Pancreas (tissue), 10 donors: ENCODE results near the gene SHISA5. TPM values are rescaled to one million over a fixed set of nuclear protein-coding genes. Genes with fewer than 3 reads are reported as not detected.

Source experiments
- ATAC-seq, 4 donors: fragments of 200-7000 bp; cut with Tn5 transposase; one replicate each; pipeline versions ENCODE4 v1.8.0 to v1.9.1; 2020; ENCODE audit warnings: mild to moderate bottlenecking in 4 of 4, moderate library complexity in 4 of 4
- DNase-seq, 6 donors: peaks; one replicate each; pipeline ENCODE4 v3.0.0-alpha.2; 2020
- FAIRE-seq: peaks from 2 replicates; lab custom pipeline; 2012; peaks lifted over from hg19 to GRCh38; lab: Jason Lieb, UNC
- H3K27ac ChIP-seq, 4 donors: fragments of 200-600 bp; sonication (generic); 1 replicate in 3 of 4; 2 replicates in 1 of 4; pipeline versions ENCODE4 v1.5.0 to v1.8.0; 2020
- H3K27me3 ChIP-seq, 4 donors: fragments of 200-600 bp; one replicate each; pipeline ENCODE4 v1.8.0; 2021
- H3K36me3 ChIP-seq, 3 donors: fragments of 200-600 bp; sonication (generic) in 1 of 3; one replicate each; pipeline versions ENCODE4 v1.5.0 to v1.8.0; 2020 to 2021
- H3K4me1 ChIP-seq, 3 donors: fragments of 200-600 bp; one replicate each; pipeline ENCODE4 v1.8.0; 2021
- H3K4me3 ChIP-seq, 4 donors: fragments of 200-600 bp; sonication (generic) in 2 of 4; one replicate each; pipeline versions ENCODE4 v1.5.0 to v1.8.0; 2020 to 2021
- H3K9me3 ChIP-seq, 4 donors: fragments of 200-600 bp; one replicate each; pipeline ENCODE4 v1.8.0; 2021
- WGBS, 2 donors: extraction: QIAGEN DNeasy Blood & Tissue Kit; methylation state at CpG; one replicate each; pipeline ENCODE4 v1.1.7; 2013; 5-methylcytosine and 5-hydroxymethylcytosine counted together
- intact Hi-C, 3 donors: fragments of 100-400 bp; cut with DNase I; formaldehyde crosslinking; loops; one replicate each; pipeline versions ENCODE4 v1.11.1 to v1.14.2; 2022
- polyA plus RNA-seq, 2 donors: library from polyadenylated mRNA; stranded (reverse); fragments of 200-250 nt; gene quantifications; one replicate each; pipeline ENCODE4 v1.2.3, GENCODE V29; 2013
- total RNA-seq, 6 donors: library from RNA; stranded (reverse); fragmentation: NEBNext Ultra II Directional in 4 of 6; extraction: Animal tissue kit (Norgen Biotek cat#: 25700) in 4 of 6; gene quantifications; one replicate each; pipeline versions ENCODE4 v1.2.1 to v1.2.4, GENCODE V29; 2021 to 2023
- TF ChIP-seq, protein P1 (sequence below), 4 donors: fragments of 200-600 bp; sonication (generic) in 3 of 4; IDR thresholded peaks; one replicate each; pipeline versions ENCODE4 v1.5.0 to v1.8.0; 2021; ENCODE audit warnings: antibody characterized with exemption in 4 of 4
- donor health status: healthy with polysubstance abuse.
- donor health status: DM: no; HTN: no; CAD: no; lungs with moderate emphysema.
- donor health status: DM: no; HTN: no; CAD: no.
- donor health status: control.
- donor health status: control.
- donor health status: Bipolar disorder and iron deficiency.
- donor health status: DM: yes; HTN: yes; CAD: no.
- donor health status: DM: no; HTN: no; CAD: no.
- donor health status: DM: no; HTN: no; CAD: no.
- donor health status: DM: yes; HTN: yes; CAD: no.

SHISA5 gene
- total and polyA plus RNA-seq, 8 donors: 29.9 to 81.6 (median 45.3) TPM

DNA sequence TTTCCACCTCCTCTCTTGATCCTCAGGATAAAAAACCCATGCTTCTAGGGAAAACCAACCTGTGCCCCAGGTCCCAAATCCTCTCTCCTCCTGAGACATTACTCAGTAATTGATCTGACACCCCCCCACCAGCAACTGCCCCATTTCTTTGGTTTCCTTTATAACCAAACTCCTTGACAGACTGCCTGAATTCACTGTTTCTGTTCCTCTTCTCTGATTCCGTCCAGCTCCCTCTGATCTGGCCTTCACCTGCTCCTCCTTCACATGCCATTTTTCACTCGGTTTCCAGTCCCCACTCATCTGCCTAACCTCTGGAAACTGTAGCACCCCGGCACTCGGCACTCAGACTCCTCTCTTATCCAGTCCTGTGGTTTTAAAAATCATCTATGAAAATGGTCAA is 66.2 kb downstream of the SHISA5 start:
- 73 to 86% methylated on average over 4 of the region's 4 CpGs for WGBS, 2 donors
- ATAC-seq (no peak), DNase-seq (no peak), FAIRE-seq (no peak)
- H3K27ac ChIP-seq: no peak overlapping the region
- no peaks in the 10 kb centered on the region for H3K27me3 ChIP-seq
- peaks cover 8 to 13% (median 13%) of the 10 kb centered on the region in 3 donors for H3K4me1 ChIP-seq
- intact Hi-C loops: loop anchor here (2.0 to 10.0 kb wide), 4 partner anchors 36 to 166 kb away; no protein-coding TSS in a partner anchor
- TF ChIP-seq, protein P1, sequence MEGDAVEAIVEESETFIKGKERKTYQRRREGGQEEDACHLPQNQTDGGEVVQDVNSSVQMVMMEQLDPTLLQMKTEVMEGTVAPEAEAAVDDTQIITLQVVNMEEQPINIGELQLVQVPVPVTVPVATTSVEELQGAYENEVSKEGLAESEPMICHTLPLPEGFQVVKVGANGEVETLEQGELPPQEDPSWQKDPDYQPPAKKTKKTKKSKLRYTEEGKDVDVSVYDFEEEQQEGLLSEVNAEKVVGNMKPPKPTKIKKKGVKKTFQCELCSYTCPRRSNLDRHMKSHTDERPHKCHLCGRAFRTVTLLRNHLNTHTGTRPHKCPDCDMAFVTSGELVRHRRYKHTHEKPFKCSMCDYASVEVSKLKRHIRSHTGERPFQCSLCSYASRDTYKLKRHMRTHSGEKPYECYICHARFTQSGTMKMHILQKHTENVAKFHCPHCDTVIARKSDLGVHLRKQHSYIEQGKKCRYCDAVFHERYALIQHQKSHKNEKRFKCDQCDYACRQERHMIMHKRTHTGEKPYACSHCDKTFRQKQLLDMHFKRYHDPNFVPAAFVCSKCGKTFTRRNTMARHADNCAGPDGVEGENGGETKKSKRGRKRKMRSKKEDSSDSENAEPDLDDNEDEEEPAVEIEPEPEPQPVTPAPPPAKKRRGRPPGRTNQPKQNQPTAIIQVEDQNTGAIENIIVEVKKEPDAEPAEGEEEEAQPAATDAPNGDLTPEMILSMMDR (IDR thresholded peaks at IDR 0.05): no peak
- H3K9me3 ChIP-seq: no peaks in the 10 kb centered on the region
- no peak overlapping the region for H3K4me3 ChIP-seq
- H3K36me3 ChIP-seq: peaks cover 0 to 1% (median 0%) of the 10 kb centered on the region in 3 donors

DNA sequence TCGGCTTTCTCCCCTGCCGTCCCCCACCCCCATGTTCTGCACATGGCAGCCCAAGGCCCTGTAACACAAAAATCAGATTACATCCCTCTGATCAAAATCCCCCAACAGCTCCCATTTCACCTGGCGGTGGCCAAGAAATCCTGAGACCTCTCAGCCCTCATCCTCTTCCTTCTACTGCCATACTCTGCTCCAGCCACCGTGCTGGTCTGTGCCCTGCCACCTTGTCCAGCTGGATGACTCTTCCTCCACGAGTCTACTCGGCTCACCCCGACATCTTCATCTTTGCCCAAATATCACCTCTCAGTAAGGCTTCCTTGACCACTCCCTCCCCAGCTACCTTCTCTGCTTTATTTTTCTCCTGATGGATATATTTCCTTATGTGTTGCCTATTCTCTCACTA is 67.1 kb downstream of the SHISA5 start:
- H3K27ac ChIP-seq: no peak overlapping the region
- H3K4me1 ChIP-seq: peaks cover 8 to 11% (median 10%) of the 10 kb centered on the region in 3 donors
- peak in 1 of 6 donors; percentile 11 for DNase-seq
- intact Hi-C loops: loop anchor here (2.0 to 10.0 kb wide), 4 partner anchors 35 to 165 kb away; no protein-coding TSS in a partner anchor
- TF ChIP-seq, protein P1 (IDR thresholded peaks at IDR 0.05): no peak
- H3K9me3 ChIP-seq: no peaks in the 10 kb centered on the region
- H3K36me3 ChIP-seq: peaks cover 0 to 4% (median 0%) of the 10 kb centered on the region in 3 donors
- FAIRE-seq: no peak
- H3K27me3 ChIP-seq: no peaks in the 10 kb centered on the region
- 70 to 78% methylated on average over 7 of the region's 7 CpGs for WGBS, 2 donors
- no peak for ATAC-seq
- H3K4me3 ChIP-seq: no peak overlapping the region

DNA sequence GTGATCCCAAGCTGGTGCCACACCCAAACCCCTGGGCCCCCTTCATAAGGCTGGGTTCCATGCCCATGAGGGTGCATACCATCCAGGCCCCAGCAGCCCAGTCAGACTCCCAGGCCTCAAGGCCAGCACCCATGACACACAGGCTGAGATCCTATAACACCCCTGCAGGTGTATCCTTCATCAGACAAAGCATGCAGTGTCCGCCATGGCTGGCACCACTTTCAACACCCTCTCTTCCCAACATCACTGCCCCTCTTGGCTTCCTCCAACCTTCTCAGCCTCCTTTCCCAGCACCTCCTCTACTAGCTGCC is 67.5 kb downstream of the SHISA5 start:
- Histone ChIP-seq H3K36me3 (peaks cover 0 to 4% (median 0%) of the 10 kb centered on the region in 3 donors), H3K27ac (no peak overlapping the region), H3K4me3 (no peak overlapping the region), H3K4me1 (peaks cover 5 to 6% (median 6%) of the 10 kb centered on the region in 3 donors), H3K9me3 (no peaks in the 10 kb centered on the region), H3K27me3 (no peaks in the 10 kb centered on the region)
- ATAC-seq (no peak), FAIRE-seq (no peak), DNase-seq (peak in 1 of 6 donors; percentile 21)
- 0 to 18% methylated on average over 1 of the region's 1 CpG for WGBS, 2 donors
- intact Hi-C loops: loop anchor here (2.0 to 10.0 kb wide), 4 partner anchors 34 to 164 kb away; no protein-coding TSS in a partner anchor
- TF ChIP-seq, protein P1 (IDR thresholded peaks at IDR 0.05): no peak

DNA sequence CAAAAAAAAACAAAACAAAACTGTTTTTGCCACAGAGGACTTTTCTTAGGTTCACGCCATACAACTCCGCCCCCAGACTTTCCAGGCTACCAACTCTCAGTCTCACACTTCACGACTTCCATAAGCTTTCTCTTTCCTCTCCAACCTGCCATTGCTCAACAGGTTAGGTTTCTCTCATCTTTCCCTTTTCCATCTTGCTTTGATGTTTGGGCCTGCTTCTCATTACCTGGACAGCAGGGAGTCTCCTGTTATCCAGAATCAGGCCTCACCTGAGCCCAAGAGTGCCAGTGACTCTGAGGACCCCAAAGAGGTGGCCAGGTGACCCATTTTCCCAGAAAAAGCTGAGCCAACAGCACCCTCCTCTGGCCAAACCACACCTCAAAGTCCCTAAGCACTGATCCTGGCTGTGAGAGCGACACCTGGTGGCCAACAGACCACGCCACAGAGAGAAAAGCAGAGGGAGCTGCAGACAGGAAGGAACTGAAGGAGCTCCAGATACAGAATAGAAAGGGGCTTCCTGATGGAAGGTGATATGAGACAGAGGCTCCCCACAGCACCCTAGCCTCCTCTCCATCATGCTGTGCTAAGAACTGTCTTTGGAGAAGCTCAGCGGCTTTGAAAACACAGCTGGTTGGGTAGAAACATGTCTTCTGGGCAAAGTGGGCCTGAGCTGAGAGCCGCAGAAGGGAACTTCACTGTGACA is 68.0 kb downstream of the SHISA5 start:
- DNase-seq (peak; percentile 77 to 90 (median 87)), FAIRE-seq (no peak), ATAC-seq (peak; percentile 51 to 79 (median 72))
- TF ChIP-seq, protein P1 (IDR thresholded peaks at IDR 0.05): peak; percentile 84 to 98 (median 98)
- Histone ChIP-seq H3K9me3 (no peaks in the 10 kb centered on the region), H3K4me3 (no peak overlapping the region), H3K36me3 (peaks cover 0 to 4% (median 0%) of the 10 kb centered on the region in 3 donors), H3K27ac (no peak overlapping the region), H3K27me3 (no peaks in the 10 kb centered on the region), H3K4me1 (peaks cover 3% of the 10 kb centered on the region in 3 donors)
- 34 to 35% methylated on average over 7 of the region's 7 CpGs for WGBS, 2 donors
- intact Hi-C loops: loop anchor here (2.0 to 10.0 kb wide), 4 partner anchors 34 to 164 kb away; no protein-coding TSS in a partner anchor

DNA sequence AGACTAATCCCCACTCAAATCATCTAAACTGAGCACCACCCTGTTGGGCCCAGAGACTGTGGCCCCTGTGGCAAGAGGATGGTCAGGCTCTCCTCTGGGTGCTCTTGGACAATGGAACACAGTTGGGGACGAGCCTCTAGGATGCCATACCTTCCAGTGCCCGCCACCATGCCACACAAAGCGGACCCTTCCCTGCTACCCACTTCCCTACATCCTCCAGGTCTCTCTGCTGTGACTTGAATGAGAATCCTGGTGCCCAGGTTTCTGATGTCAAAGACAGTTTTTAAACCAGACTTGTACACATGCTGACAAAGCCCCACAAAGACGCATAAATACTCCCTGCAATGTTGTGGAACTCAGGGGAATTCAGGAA is 68.8 kb downstream of the SHISA5 start:
- 79 to 87% methylated on average over 4 of the region's 4 CpGs for WGBS, 2 donors
- Histone ChIP-seq H3K36me3 (peaks cover 0 to 4% (median 0%) of the 10 kb centered on the region in 3 donors), H3K4me3 (no peak overlapping the region), H3K27ac (no peak overlapping the region), H3K9me3 (no peaks in the 10 kb centered on the region), H3K4me1 (peaks cover 3 to 9% (median 8%) of the 10 kb centered on the region in 3 donors), H3K27me3 (no peaks in the 10 kb centered on the region)
- peak in 1 of 6 donors; percentile 12 for DNase-seq
- no peak for FAIRE-seq
- TF ChIP-seq, protein P1 (IDR thresholded peaks at IDR 0.05): no peak
- ATAC-seq: no peak
- intact Hi-C loops: loop anchor here (5.0 to 10.0 kb wide), 3 partner anchors 33 to 163 kb away; no protein-coding TSS in a partner anchor
